ENCODE measurements around the gene IFT88.

IFT88 gene

GRCh38 chr13:20565115-20565736 lies 1.7 kb upstream of the IFT88 start:
- DNase-seq, result no peak

- DNase-seq, result no peak
Observed at GRCh38 chr13:20566468-20566897, 474 bp upstream of the IFT88 start.

- DNase-seq, result no peak
Observed at GRCh38 chr13:20567881-20568528, 1.0 kb downstream of the IFT88 start.

- no peak for DNase-seq
Observed at GRCh38 chr13:20570517-20570916, 3.6 kb downstream of the IFT88 start.

- DNase-seq, result no peak
Observed at GRCh38 chr13:20571676-20572075, 4.7 kb downstream of the IFT88 start.

- DNase-seq, result no peak
Observed at GRCh38 chr13:20573186-20573585, 6.2 kb downstream of the IFT88 start.

- no peak for DNase-seq
Observed at GRCh38 chr13:20573636-20574035, 6.7 kb downstream of the IFT88 start.

- DNase-seq, result no peak
Observed at GRCh38 chr13:20579191-20579590, 12.2 kb downstream of the IFT88 start.

GRCh38 chr13:20580257-20580656 lies 13.3 kb downstream of the IFT88 start:
- no peak for DNase-seq

- DNase-seq, result no peak
Observed at GRCh38 chr13:20582026-20582425, 15.1 kb downstream of the IFT88 start.

GRCh38 chr13:20583803-20584293 lies 16.9 kb downstream of the IFT88 start:
- no peak for DNase-seq

GRCh38 chr13:20585371-20585770 lies 18.4 kb downstream of the IFT88 start:
- DNase-seq, result no peak

GRCh38 chr13:20588529-20589110 lies 21.7 kb downstream of the IFT88 start:
- no peak for DNase-seq

GRCh38 chr13:20590561-20590960 lies 23.6 kb downstream of the IFT88 start:
- DNase-seq, result no peak

GRCh38 chr13:20592606-20593005 lies 25.6 kb downstream of the IFT88 start:
- no peak for DNase-seq

GRCh38 chr13:20594280-20594679 lies 27.3 kb downstream of the IFT88 start:
- no peak for DNase-seq

GRCh38 chr13:20607015-20607414 lies 40.1 kb downstream of the IFT88 start:
- DNase-seq, result no peak

- no peak for DNase-seq
Observed at GRCh38 chr13:20608438-20609020, 41.6 kb downstream of the IFT88 start.

- no peak for DNase-seq
Observed at GRCh38 chr13:20609145-20609544, 42.2 kb downstream of the IFT88 start.

- DNase-seq, result no peak
Observed at GRCh38 chr13:20610006-20610405, 43.0 kb downstream of the IFT88 start.

- DNase-seq, result no peak
Observed at GRCh38 chr13:20616059-20616797, 49.3 kb downstream of the IFT88 start.

GRCh38 chr13:20623000-20623399 lies 56.0 kb downstream of the IFT88 start:
- DNase-seq, result no peak

GRCh38 chr13:20624213-20624612 lies 57.3 kb downstream of the IFT88 start:
- no peak for DNase-seq

Data from stimulated activated CD8-positive, alpha-beta memory T cell treated with anti-CD3 and anti-CD28 coated beads, Interleukin-4, amount 100 ng/mL, for 48 hours (primary cell).